Measurements from ENCODE around the gene PCYT2.
A peak's percentile ranks its signal among the peaks of the same experiment; 100 is the strongest.
"Not testable (repeated sequence)": the region's sequence is repeated elsewhere in the genome, so short reads cannot be mapped to it uniquely, and the experiment has no call there.

PCYT2 gene

GRCh38 chr17:81927152-81927652 lies 16.0 kb upstream of the PCYT2 start:
- peak; percentile 22 for DNase-seq

- peak; percentile 74 for DNase-seq
Observed at GRCh38 chr17:81926451-81927151, 15.4 kb upstream of the PCYT2 start.

GRCh38 chr17:81925860-81926450 lies 14.8 kb upstream of the PCYT2 start:
- no peak for DNase-seq

- peak; percentile 44 for DNase-seq
Observed at GRCh38 chr17:81924557-81925532, 13.6 kb upstream of the PCYT2 start.

GRCh38 chr17:81923302-81924260 lies 12.4 kb upstream of the PCYT2 start:
- no peak for DNase-seq

GRCh38 chr17:81922566-81923301 lies 11.5 kb upstream of the PCYT2 start:
- no peak for DNase-seq

GRCh38 chr17:81921996-81922565 lies 10.9 kb upstream of the PCYT2 start:
- no peak for DNase-seq

- no peak for DNase-seq
Observed at GRCh38 chr17:81921537-81921862, 10.3 kb upstream of the PCYT2 start.

GRCh38 chr17:81920612-81921536 lies 9.7 kb upstream of the PCYT2 start:
- DNase-seq, result no peak

GRCh38 chr17:81918832-81919545 lies 7.8 kb upstream of the PCYT2 start:
- no peak for DNase-seq

- DNase-seq, result not testable (repeated sequence)
Observed at GRCh38 chr17:81918333-81918669, 7.1 kb upstream of the PCYT2 start.

GRCh38 chr17:81917565-81918332 lies 6.5 kb upstream of the PCYT2 start, which contains the start of gene SIRT7:
Gene SIRT7, minus strand, starts transcription at chr17:81918176. Its CDS starts 45 bp downstream, at chr17:81918131.
- peak; percentile 90 for DNase-seq

- DNase-seq, result no peak
Observed at GRCh38 chr17:81916234-81917001, 5.2 kb upstream of the PCYT2 start.

GRCh38 chr17:81915331-81915730 lies 4.1 kb upstream of the PCYT2 start:
- DNase-seq, result no peak

- no peak for DNase-seq
Observed at GRCh38 chr17:81914103-81914850, 3.1 kb upstream of the PCYT2 start.

GRCh38 chr17:81913394-81914102 lies 2.3 kb upstream of the PCYT2 start:
- DNase-seq, result no peak

Data from activated CD4-positive, alpha-beta T cell treated with anti-CD3 and anti-CD28 coated beads, Interleukin-2, Interleukin-6, amounts not matched to agents 100 ng/mL and 50 ng/mL, durations not matched to agents 16 hours and 8 hours (primary cell).